SK-N-SH (cell line): ENCODE measurements around the gene TBXAS1. TPM values are rescaled to one million over a fixed set of nuclear protein-coding genes. Genes with fewer than 3 reads are reported as not detected.

Experiments
- CTCF ChIA-PET: fragments of 300-600, 350-600 bp; formaldehyde crosslinking; extraction: SDS; loops from one replicate; lab custom pipeline; 2021; lab: Yijun Ruan, JAX
- POLR2A ChIA-PET: fragments of 350-600 bp; sonication (Branson Sonifier 250); formaldehyde crosslinking; extraction: SDS; loops from one replicate; lab custom pipeline; 2020; ENCODE audit warnings: antibody characterized with exemption, inconsistent platforms; lab: Yijun Ruan, JAX
- DNase-seq: peaks from one replicate; pipeline ENCODE4 v3.0.0; 2012
- H2AFZ ChIP-seq: fragments of 200-600 bp; sonication (generic); 2 replicates; pipeline ENCODE4 v1.8.1; 2016; ENCODE audit warnings: antibody characterized with exemption, mild to moderate bottlenecking, low read depth
- H3F3A ChIP-seq: fragments of 200-600 bp; sonication (generic); replicated peaks from 2 replicates; pipeline ENCODE3; 2016; ENCODE audit warnings: antibody characterized with exemption, mild to moderate bottlenecking; ENCODE audit not compliant: insufficient read depth
- H3K27ac ChIP-seq, 2 experiments: fragments of 200-500 bp in 1 of 2; fragments of 200-600 bp in 1 of 2; sonication (Bioruptor generic) in 1 of 2; sonication (generic), shearing (Covaris generic) in 1 of 2; 2 replicates each; pipeline versions ENCODE4 v1.5.1 to v1.6.1; 2014 to 2016; ENCODE audit warnings: low read depth in 2 of 2, inconsistent platforms in 1 of 2, low read length in 1 of 2, mild to moderate bottlenecking in 1 of 2, mixed read lengths in 1 of 2
- H3K27me3 ChIP-seq: fragments of 200-600 bp; sonication (generic), shearing (Covaris generic); 2 replicates; pipeline ENCODE4 v1.6.1; 2016; ENCODE audit warnings: mixed run types; ENCODE audit not compliant: insufficient read depth
- H3K36me3 ChIP-seq, 2 experiments: fragments of 200-500 bp in 1 of 2; fragments of 200-600 bp in 1 of 2; sonication (Bioruptor generic) in 1 of 2; sonication (generic) in 1 of 2; replicated peaks in 1 of 2; 2 replicates each; pipeline versions ENCODE3 to v1.5.1; 2014 to 2016; ENCODE audit warnings: low read length in 1 of 2, mild to moderate bottlenecking in 1 of 2; ENCODE audit not compliant: insufficient read depth in 2 of 2, control insufficient read depth in 1 of 2
- H3K4me1 ChIP-seq, 2 experiments: fragments of 200-500 bp in 1 of 2; fragments of 200-600 bp in 1 of 2; sonication (Bioruptor generic) in 1 of 2; sonication (generic), shearing (Covaris generic) in 1 of 2; 2 replicates each; pipeline versions ENCODE4 v1.5.1 to v1.6.1; 2014 to 2016; ENCODE audit warnings: low read depth in 1 of 2, low read length in 1 of 2, mixed run types in 1 of 2; ENCODE audit not compliant: insufficient read depth in 2 of 2, control insufficient read depth in 1 of 2
- H3K4me2 ChIP-seq: fragments of 200-600 bp; sonication (generic), shearing (Covaris generic); 2 replicates; pipeline ENCODE4 v1.6.1; 2017; ENCODE audit warnings: mixed run types
- H3K4me3 ChIP-seq, 2 experiments: fragments of 200-500 bp in 1 of 2; fragments of 200-600 bp in 1 of 2; sonication (Bioruptor generic) in 1 of 2; sonication (generic), shearing (Covaris generic) in 1 of 2; 2 replicates each; pipeline versions ENCODE4 v1.5.1 to v1.8.1; 2014 to 2016; ENCODE audit warnings: low read depth in 2 of 2, inconsistent platforms in 1 of 2, low read length in 1 of 2, mild to moderate bottlenecking in 1 of 2, mixed read lengths in 1 of 2, moderate library complexity in 1 of 2
- H3K79me2 ChIP-seq: fragments of 200-600 bp; sonication (generic); 2 replicates; pipeline ENCODE4 v1.8.1; 2017; ENCODE audit warnings: mild to moderate bottlenecking; ENCODE audit not compliant: insufficient read depth
- H3K9ac ChIP-seq: fragments of 200-600 bp; sonication (generic); 2 replicates; pipeline ENCODE4 v1.6.1; 2017; ENCODE audit warnings: mixed run types
- H3K9me2 ChIP-seq: fragments of 200-600 bp; sonication (generic); 2 replicates; pipeline ENCODE4 v1.6.1; 2017; ENCODE audit warnings: mixed run types
- H3K9me3 ChIP-seq: fragments of 200-600 bp; sonication (generic); 2 replicates; pipeline ENCODE4 v1.6.1; 2017; ENCODE audit warnings: mixed run types, mild to moderate bottlenecking, moderate library complexity
- H4K20me1 ChIP-seq: fragments of 200-600 bp; sonication (generic); 2 replicates; pipeline ENCODE4 v1.6.1; 2017; ENCODE audit warnings: mild to moderate bottlenecking, mixed run types; ENCODE audit not compliant: insufficient read depth
- CTCF ChIP-seq: fragments of 200-600 bp; sonication (generic); IDR thresholded peaks from 2 replicates; pipeline ENCODE4 v1.6.1; 2017; ENCODE audit warnings: antibody characterized with exemption, mild to moderate bottlenecking, moderate library complexity
- ELF1 ChIP-seq: IDR thresholded peaks from 2 replicates; pipeline ENCODE4 v1.4.0; 2012
- EZH2phosphoT487 ChIP-seq: fragments of 200-600 bp; sonication (generic); IDR thresholded peaks from 2 replicates; pipeline ENCODE4 v1.6.1; 2017; ENCODE audit warnings: low read depth, mixed run types, mild to moderate bottlenecking, antibody characterized with exemption, moderate library complexity, borderline replicate concordance
- FOSL2 ChIP-seq: IDR thresholded peaks from 2 replicates; pipeline ENCODE4 v1.4.0; 2012; ENCODE audit warnings: low read depth, mild to moderate bottlenecking, moderate library complexity, borderline replicate concordance
- FOXJ3 ChIP-seq: sonication (generic); formaldehyde crosslinking; IDR thresholded peaks from 2 replicates; pipeline ENCODE4 v1.5.1; 2020; ENCODE audit warnings: mild to moderate bottlenecking, missing genetic modification reagents
- FOXM1 ChIP-seq: IDR thresholded peaks from 2 replicates; pipeline ENCODE4 v1.4.0; 2012; ENCODE audit warnings: low read depth, mild to moderate bottlenecking
- GATA2 ChIP-seq: sonication (generic); formaldehyde crosslinking; IDR thresholded peaks from 2 replicates; pipeline ENCODE4 v1.5.0; 2020; ENCODE audit warnings: mild to moderate bottlenecking, missing genetic modification reagents
- JUND ChIP-seq: IDR thresholded peaks from 2 replicates; pipeline ENCODE4 v1.4.0; 2012
- RAD21 ChIP-seq: IDR thresholded peaks from 2 replicates; pipeline ENCODE4 v1.6.1; 2012; ENCODE audit warnings: mild to moderate bottlenecking, low read length
- SMC3 ChIP-seq: IDR thresholded peaks from 2 replicates; pipeline ENCODE4 v1.6.1; 2012; ENCODE audit warnings: low read depth, low read length, improper control_type of control experiment
- TCF12 ChIP-seq: IDR thresholded peaks from 2 replicates; pipeline ENCODE4 v1.4.0; 2012
- TEAD4 ChIP-seq: IDR thresholded peaks from 2 replicates; pipeline ENCODE4 v1.4.0; 2012; ENCODE audit warnings: mild to moderate bottlenecking, borderline replicate concordance; ENCODE audit not compliant: insufficient read depth
- WGBS: methylation state at CpG from one replicate; pipeline ENCODE4 v1.1.6; 2017; ENCODE audit warnings: low lambda C conversion rate; 5-methylcytosine and 5-hydroxymethylcytosine counted together
- polyA plus RNA-seq, 3 experiments: library from polyadenylated mRNA; depleted of rRNA; stranded (reverse); fragments of >200 nt; gene quantifications; 2 replicates each; pipeline ENCODE4 v1.2.3, GENCODE V29; 2012
- TF ChIP-seq, protein P1 (sequence below): IDR thresholded peaks from 2 replicates; pipeline ENCODE4 v1.4.0; 2012; ENCODE audit warnings: low read depth, borderline replicate concordance

Gene TBXAS1
- polyA plus RNA-seq, 1 of the 3 experiments (the other 2 are of a cell fraction): 4.4 TPM

- Histone ChIP-seq H3K36me3 (no peaks in the 10 kb centered on the region), H3K9me2 (no peaks in the 10 kb centered on the region), H3K27ac (no peak overlapping the region), H3K9me3 (no peaks in the 10 kb centered on the region), H3K27me3 (no peaks in the 10 kb centered on the region), H3K4me2 (no peak overlapping the region), H3K4me3 (no peak overlapping the region), H2AFZ (no peak overlapping the region), H3F3A (no peaks in the 10 kb centered on the region), H3K79me2 (no peaks in the 10 kb centered on the region), H3K9ac (no peak overlapping the region), H4K20me1 (no peaks in the 10 kb centered on the region)
- ChIA-PET POLR2A (no interaction called here), CTCF (no interaction called here)
- 73% methylated on average over 3 of the region's 3 CpGs for WGBS
- DNase-seq: no peak
- TF ChIP-seq SMC3 (no peak), CTCF (no peak), FOSL2 (no peak)
- TF ChIP-seq, protein P1, sequence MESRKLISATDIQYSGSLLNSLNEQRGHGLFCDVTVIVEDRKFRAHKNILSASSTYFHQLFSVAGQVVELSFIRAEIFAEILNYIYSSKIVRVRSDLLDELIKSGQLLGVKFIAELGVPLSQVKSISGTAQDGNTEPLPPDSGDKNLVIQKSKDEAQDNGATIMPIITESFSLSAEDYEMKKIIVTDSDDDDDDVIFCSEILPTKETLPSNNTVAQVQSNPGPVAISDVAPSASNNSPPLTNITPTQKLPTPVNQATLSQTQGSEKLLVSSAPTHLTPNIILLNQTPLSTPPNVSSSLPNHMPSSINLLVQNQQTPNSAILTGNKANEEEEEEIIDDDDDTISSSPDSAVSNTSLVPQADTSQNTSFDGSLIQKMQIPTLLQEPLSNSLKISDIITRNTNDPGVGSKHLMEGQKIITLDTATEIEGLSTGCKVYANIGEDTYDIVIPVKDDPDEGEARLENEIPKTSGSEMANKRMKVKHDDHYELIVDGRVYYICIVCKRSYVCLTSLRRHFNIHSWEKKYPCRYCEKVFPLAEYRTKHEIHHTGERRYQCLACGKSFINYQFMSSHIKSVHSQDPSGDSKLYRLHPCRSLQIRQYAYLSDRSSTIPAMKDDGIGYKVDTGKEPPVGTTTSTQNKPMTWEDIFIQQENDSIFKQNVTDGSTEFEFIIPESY: no peak
- TF ChIP-seq, all 33 proteins: peak for 0
- H3K4me1 ChIP-seq: no peaks in the 10 kb centered on the region
Observed at GRCh38 chr7:139808427-139808826, 20.6 kb upstream of the TBXAS1 start.

DNA sequence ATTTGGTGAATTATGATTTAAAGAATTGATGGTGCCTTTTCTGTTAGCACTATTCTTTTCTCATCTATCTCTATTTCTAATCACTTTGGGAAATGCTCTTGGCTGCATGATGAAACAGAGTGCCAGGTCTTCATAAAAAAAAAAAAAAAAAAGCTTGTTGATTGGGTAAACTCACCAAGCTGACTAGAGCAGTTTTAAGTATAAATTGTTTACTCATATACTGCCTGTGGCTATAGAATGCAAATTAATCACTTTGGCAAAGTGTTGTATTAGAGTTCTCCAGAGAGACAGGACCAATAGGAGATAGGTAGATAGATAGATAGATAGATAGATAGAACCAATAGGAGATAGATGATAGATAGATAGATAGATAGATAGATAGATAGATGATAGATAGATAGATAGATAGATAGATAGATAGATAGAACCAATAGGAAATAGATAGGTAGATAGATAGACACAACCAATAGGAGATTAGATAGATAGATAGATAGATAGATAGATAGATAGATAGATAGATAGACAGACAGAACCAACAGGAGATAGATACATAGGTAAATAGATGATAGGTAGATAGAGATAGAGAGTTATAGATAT is 20.1 kb upstream of the TBXAS1 start:
- Histone ChIP-seq H3K9me2 (no peaks in the 10 kb centered on the region), H3K9me3 (no peaks in the 10 kb centered on the region), H3K79me2 (no peaks in the 10 kb centered on the region), H3K27ac (no peak overlapping the region), H4K20me1 (no peaks in the 10 kb centered on the region), H2AFZ (no peak overlapping the region)
- DNase-seq: no peak
- POLR2A ChIA-PET: no interaction called here
- TF ChIP-seq EZH2phosphoT487 (no peak), FOXM1 (no peak), TEAD4 (no peak), RAD21 (no peak), GATA2 (no peak), TCF12 (no peak), JUND (no peak), ELF1 (no peak), FOXJ3 (CRISPR knock-in tag) (no peak)
- TF ChIP-seq, all 33 proteins: peak for 0
- CTCF ChIA-PET: no interaction called here
- H3K4me3 ChIP-seq: no peak overlapping the region
- H3K4me1 ChIP-seq: no peaks in the 10 kb centered on the region
- H3F3A ChIP-seq: no peaks in the 10 kb centered on the region
- no peaks in the 10 kb centered on the region for H3K36me3 ChIP-seq
- H3K27me3 ChIP-seq: no peaks in the 10 kb centered on the region
- no peak overlapping the region for H3K9ac ChIP-seq
- H3K4me2 ChIP-seq: no peak overlapping the region
